ENCODE data around the gene TPBGL. TPM values are rescaled to one million over a fixed set of nuclear protein-coding genes. Genes with fewer than 3 reads are reported as not detected.

Gene TPBGL
- total RNA-seq, 4 donors from 2014 or later, result 0.40 to 3.7 TPM; not detected in 2

- Histone ChIP-seq H3K4me1 (peaks cover 0 to 9% (median 3%) of the 10 kb centered on the region in 4 donors), H3K27ac (peak overlapping the region in 3 of 4 donors; percentile 13 to 24 (median 18)), H3K9me3 (no peaks in the 10 kb centered on the region), H3K4me3 (no peak overlapping the region), H3K36me3 (peaks cover 0 to 31% (median 15%) of the 10 kb centered on the region in 4 donors), H3K27me3 (no peaks in the 10 kb centered on the region)
- TF ChIP-seq CTCF (IDR thresholded peaks at IDR 0.05) (peak; percentile 96 to 98 (median 98)), POLR2A (IDR thresholded peaks at IDR 0.05) (no peak), POLR2AphosphoS5 (IDR thresholded peaks at IDR 0.05) (peak; percentile 12 to 32 (median 25)), EP300 (IDR thresholded peaks at IDR 0.05; ENCODE audit: low read depth) (no peak)
- intact Hi-C loops (cut with DNase I; ENCODE audit: low total_unique reads), result loop anchor here (1.0 kb wide), 1 partner anchor 107 kb away; no protein-coding TSS in a partner anchor
- in situ Hi-C loops (cut with MboI; ENCODE audit: low pct_ligation_motif_present in 1 of 4, low pct_unique_long_range_greater_than_20kb in 1 of 4, low sequenced_read_pairs in 3 of 4), result loop anchor here in 3 of 4 donors (25.0 kb wide), 1 partner anchor 257 kb away; the partner anchor contains the start of gene GDPD5 (in 3 of the 3)
- peak; percentile 83 for DNase-seq
- 29% methylated on average over 9 of the region's 9 CpGs; no CpG with 5 or more reads in 1 of the 2 donors for WGBS, 2 donors (ENCODE audit: low coverage in 1 of 2)
These were observed 39.7 kb downstream of the TPBGL start for GRCh38 chr11:75280227-75280701.

- WGBS, 2 donors (ENCODE audit: low coverage in 1 of 2), result 73 to 84% methylated on average over 7 to 10 of the region's 15 CpGs
- no peaks in the 10 kb centered on the region for H3K9me3 ChIP-seq
- peaks cover 0 to 9% (median 3%) of the 10 kb centered on the region in 4 donors for H3K4me1 ChIP-seq
- in situ Hi-C loops (cut with MboI; ENCODE audit: low pct_ligation_motif_present in 1 of 4, low pct_unique_long_range_greater_than_20kb in 1 of 4, low sequenced_read_pairs in 3 of 4) (loop anchor here in 3 of 4 donors (25.0 kb wide), 1 partner anchor 256 kb away; the partner anchor contains the start of gene GDPD5 (in 3 of the 3)), intact Hi-C loops (cut with DNase I; ENCODE audit: low total_unique reads) (loop anchor here (1.0 kb wide), 1 partner anchor 106 kb away; no protein-coding TSS in a partner anchor)
- no peak overlapping the region for H3K4me3 ChIP-seq
- TF ChIP-seq POLR2A (IDR thresholded peaks at IDR 0.05) (no peak), CTCF (IDR thresholded peaks at IDR 0.05) (no peak)
- H3K36me3 ChIP-seq, result peaks cover 0 to 27% (median 13%) of the 10 kb centered on the region in 4 donors
- H3K27me3 ChIP-seq, result no peaks in the 10 kb centered on the region
- peak; percentile 31 for DNase-seq
- H3K27ac ChIP-seq, result peak overlapping the region in 3 of 4 donors; percentile 13 to 24 (median 18)
These were observed 40.3 kb downstream of the TPBGL start for GRCh38 chr11:75280770-75281468.

- peaks cover 0 to 23% (median 10%) of the 10 kb centered on the region in 4 donors for H3K36me3 ChIP-seq
- in situ Hi-C loops (cut with MboI; ENCODE audit: low pct_ligation_motif_present in 1 of 4, low pct_unique_long_range_greater_than_20kb in 1 of 4, low sequenced_read_pairs in 3 of 4), result loop anchor here in 3 of 4 donors (25.0 kb wide), 1 partner anchor 256 kb away; the partner anchor contains the start of gene GDPD5 (in 3 of the 3)
- no peak for DNase-seq
- 74 to 91% methylated on average over 3 to 9 of the region's 10 CpGs for WGBS, 2 donors (ENCODE audit: low coverage in 1 of 2)
- no peaks in the 10 kb centered on the region for H3K9me3 ChIP-seq
- no peak overlapping the region for H3K4me3 ChIP-seq
- no peak overlapping the region for H3K27ac ChIP-seq
- TF ChIP-seq POLR2AphosphoS5 (IDR thresholded peaks at IDR 0.05), result no peak
- TF ChIP-seq EP300 (IDR thresholded peaks at IDR 0.05; ENCODE audit: low read depth), result no peak
- no peak for TF ChIP-seq POLR2A (IDR thresholded peaks at IDR 0.05)
- no peak for TF ChIP-seq CTCF (IDR thresholded peaks at IDR 0.05)
- peaks cover 0 to 9% (median 3%) of the 10 kb centered on the region in 4 donors for H3K4me1 ChIP-seq
- intact Hi-C loops (cut with DNase I; ENCODE audit: low total_unique reads), result no loop called here
- H3K27me3 ChIP-seq, result no peaks in the 10 kb centered on the region
These were observed 41.0 kb downstream of the TPBGL start for GRCh38 chr11:75281469-75282095.
